Measurements from ENCODE around the gene TMEM132E. TPM values are rescaled to one million over a fixed set of nuclear protein-coding genes. Genes with fewer than 3 reads are reported as not detected.

Gene TMEM132E
- total and polyA plus RNA-seq, 2 of the 8 experiments (the other 6 are each of a cell fraction or from before 2014, with no cell fraction given) = 0.45 to 0.60 TPM

DNA sequence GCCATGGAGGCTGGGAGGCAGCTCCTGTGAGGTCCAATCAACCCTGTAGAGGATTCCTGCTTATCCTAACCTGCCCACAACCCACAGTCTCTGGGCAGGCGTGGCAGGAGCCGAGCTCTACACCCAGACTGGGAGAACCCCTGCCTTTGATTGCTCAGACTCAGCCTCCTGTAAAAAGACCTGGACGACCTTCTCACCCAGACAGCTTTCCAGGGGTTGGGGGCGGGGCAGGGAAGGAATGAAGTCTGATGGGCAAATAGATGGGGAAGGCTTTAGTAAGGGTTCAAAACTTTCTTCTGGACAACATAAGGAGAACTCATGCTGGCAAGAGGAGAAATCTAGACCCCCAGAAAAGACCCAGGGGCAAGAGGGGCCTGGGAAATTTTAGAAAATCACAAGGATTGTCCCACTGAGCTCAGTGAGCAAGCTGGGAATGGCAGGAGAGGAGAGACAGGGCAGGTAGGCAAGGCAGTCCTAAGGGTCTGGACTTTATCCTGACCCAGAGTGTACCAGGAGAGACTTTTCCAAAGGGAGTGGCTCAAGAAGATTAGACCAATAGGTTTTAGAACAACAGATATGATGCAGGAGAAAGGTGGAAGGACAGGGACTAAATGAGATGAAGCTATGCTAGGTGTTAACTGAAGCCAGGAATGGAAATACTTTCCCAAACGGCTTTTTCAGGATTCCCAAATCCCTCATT, 70.8 kb downstream of the TMEM132E start:
- DNase-seq (ENCODE audit: low read depth in 1 of 2, low spot score in 2 of 2) (no peak), FAIRE-seq (no peak)
- no peak overlapping the region for H2BK15ac ChIP-seq (ENCODE audit: low read length)
- H3K4me3 ChIP-seq (ENCODE audit: extremely low read depth in 1 of 4, insufficient read depth in 2 of 4, low read depth in 3 of 4, low read length in 4 of 4) = no peak overlapping the region
- no peak overlapping the region for H4K8ac ChIP-seq (ENCODE audit: extremely low read depth, insufficient read depth, low read length)
- H4K20me1 ChIP-seq (replicated peaks in 1 of 2; ENCODE audit: control insufficient read depth in 1 of 2, insufficient read depth in 2 of 2, low read length in 2 of 2) = no peaks in the 10 kb centered on the region
- no peak overlapping the region for H2AFZ ChIP-seq (ENCODE audit: low read length)
- H2BK20ac ChIP-seq (ENCODE audit: low read length) = no peak overlapping the region
- no peak overlapping the region for H3K27ac ChIP-seq (ENCODE audit: low read depth, low read length)
- H3K79me1 ChIP-seq (ENCODE audit: low read depth, low read length) = no peaks in the 10 kb centered on the region
- no peak overlapping the region for H3K9ac ChIP-seq (replicated peaks in 1 of 4; ENCODE audit: extremely low read depth in 1 of 4, low read depth in 3 of 4, low read length in 3 of 4)
- H2BK12ac ChIP-seq (ENCODE audit: low read depth, low read length) = no peak overlapping the region
- H3K9me3 ChIP-seq (ENCODE audit: insufficient read depth in 2 of 2, low read depth in 1 of 2, low read length in 1 of 2) = no peaks in the 10 kb centered on the region
- no peaks in the 10 kb centered on the region for H3K27me3 ChIP-seq (replicated peaks in 1 of 4; ENCODE audit: control insufficient read depth in 3 of 4, extremely low read depth in 1 of 4, insufficient read depth in 3 of 4, low read length in 3 of 4)
- H2BK5ac ChIP-seq (ENCODE audit: low read depth, low read length) = no peak overlapping the region
- H4K91ac ChIP-seq (replicated peaks; ENCODE audit: insufficient read length, low read length) = no peak overlapping the region
- no peak overlapping the region for H3K23ac ChIP-seq (ENCODE audit: insufficient read length)
- ChIA-PET CTCF (ENCODE audit: partially characterized antibody) (interaction anchor here (1.0 to 1.2 kb wide), 2 partner anchors 12 to 123 kb away, joined by 3 read pairs; no protein-coding TSS in a partner anchor), POLR2A (ENCODE audit: partially characterized antibody) (interaction anchor here (0.6 kb wide), 1 partner anchor 446 kb away, joined by 3 read pairs; no protein-coding TSS in a partner anchor)
- no peaks in the 10 kb centered on the region for H3K36me3 ChIP-seq (ENCODE audit: control insufficient read depth in 2 of 4, insufficient read depth in 4 of 4, low read length in 3 of 4)
- H3K18ac ChIP-seq (ENCODE audit: extremely low read depth, low read length) = no peak overlapping the region
- 87% methylated on average over 5 of the region's 5 CpGs; no CpG with 5 or more reads in 1 of the 2 experiments for WGBS, 2 experiments (ENCODE audit: extremely low coverage in 1 of 2, insufficient coverage in 1 of 2, insufficient read length in 1 of 2, insufficient replicate concordance in 2 of 2, low coverage in 1 of 2, low lambda C conversion rate in 2 of 2, missing lambda C conversion rate in 1 of 2)
- no peak overlapping the region for H3K4me2 ChIP-seq (ENCODE audit: insufficient read depth in 1 of 2, low read depth in 2 of 2, low read length in 2 of 2)
- H3K4me1 ChIP-seq (replicated peaks in 1 of 4; ENCODE audit: control insufficient read depth in 3 of 4, insufficient read depth in 4 of 4, low read length in 3 of 4) = no peaks in the 10 kb centered on the region; a peak in 1 of 7 replicates
- no peak overlapping the region for H2AK5ac ChIP-seq (ENCODE audit: low read depth, low read length)
- H3K56ac ChIP-seq (replicated peaks; ENCODE audit: insufficient read length, low read depth, low read length) = no peak overlapping the region
- H2BK120ac ChIP-seq (replicated peaks; ENCODE audit: low read depth, low read length) = no peak overlapping the region
- no peak overlapping the region for H4K5ac ChIP-seq (ENCODE audit: insufficient read length, low read depth, low read length)
- H3K23me2 ChIP-seq (ENCODE audit: low read depth, low read length) = no peaks in the 10 kb centered on the region
- H3K4ac ChIP-seq (replicated peaks; ENCODE audit: insufficient read length, low read depth, low read length) = no peak overlapping the region
- TF ChIP-seq POLR2A (IDR thresholded peaks at IDR 0.05; ENCODE audit: control extremely low read depth in 1 of 2, low read depth in 2 of 2, low read length in 2 of 2) (no peak), ATF3 (IDR thresholded peaks at IDR 0.05; ENCODE audit: insufficient read depth, low read depth, low read length) (no peak), HDAC2 (IDR thresholded peaks at IDR 0.05; ENCODE audit: borderline replicate concordance in 1 of 2, low read depth in 2 of 2, low read length in 2 of 2) (no peak), TAF1 (IDR thresholded peaks at IDR 0.05; ENCODE audit: low read depth, low read length) (no peak), NANOG (IDR thresholded peaks at IDR 0.05; ENCODE audit: insufficient read depth, low read depth, low read length, poor library complexity, severe bottlenecking) (no peak), POLR2AphosphoS5 (IDR thresholded peaks at IDR 0.05; ENCODE audit: low read depth, low read length) (no peak), BCL11A (IDR thresholded peaks at IDR 0.05; ENCODE audit: low read depth in 2 of 2, low read length in 2 of 2) (no peak), SRF (IDR thresholded peaks at IDR 0.05; ENCODE audit: low read depth, low read length) (no peak), KDM1A (IDR thresholded peaks at IDR 0.05; ENCODE audit: borderline replicate concordance, low read length) (no peak), NRF1 (IDR thresholded peaks at IDR 0.05; ENCODE audit: low read depth, low read length) (no peak), YY1 (IDR thresholded peaks at IDR 0.05; ENCODE audit: low read depth, low read length) (no peak)
- TF ChIP-seq, protein P1, sequence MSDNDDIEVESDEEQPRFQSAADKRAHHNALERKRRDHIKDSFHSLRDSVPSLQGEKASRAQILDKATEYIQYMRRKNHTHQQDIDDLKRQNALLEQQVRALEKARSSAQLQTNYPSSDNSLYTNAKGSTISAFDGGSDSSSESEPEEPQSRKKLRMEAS (IDR thresholded peaks at IDR 0.05) = no peak
- no peak overlapping the region for H3K14ac ChIP-seq (ENCODE audit: insufficient read length)
- no peaks in the 10 kb centered on the region for H3K79me2 ChIP-seq (ENCODE audit: control insufficient read depth in 1 of 2, insufficient read depth in 2 of 2, low read length in 2 of 2)

All from H1 (cell line).